ENCODE results near the gene NYAP1.

NYAP1 gene

DNA sequence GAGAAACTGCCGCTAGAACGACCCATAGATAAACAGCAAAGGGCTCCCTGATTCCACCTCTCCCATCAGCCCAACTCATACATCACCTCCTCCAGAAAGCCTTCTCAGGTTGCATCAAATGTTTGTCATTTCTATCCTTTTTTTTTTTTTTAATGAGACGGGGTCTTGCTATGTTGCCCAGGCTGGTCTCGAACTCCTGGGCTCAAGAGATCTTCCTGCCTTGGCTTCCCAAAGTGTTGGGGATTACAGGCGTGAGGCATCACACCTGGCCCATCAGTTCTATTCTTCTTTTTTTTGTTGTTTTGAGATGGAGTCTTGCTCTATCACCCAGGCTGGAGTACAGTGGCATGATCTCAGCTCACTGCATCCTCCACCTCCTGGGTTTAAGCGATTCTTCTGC lies 26.7 kb upstream of the NYAP1 start:
- no peak for DNase-seq (ENCODE audit: low spot score)

DNA sequence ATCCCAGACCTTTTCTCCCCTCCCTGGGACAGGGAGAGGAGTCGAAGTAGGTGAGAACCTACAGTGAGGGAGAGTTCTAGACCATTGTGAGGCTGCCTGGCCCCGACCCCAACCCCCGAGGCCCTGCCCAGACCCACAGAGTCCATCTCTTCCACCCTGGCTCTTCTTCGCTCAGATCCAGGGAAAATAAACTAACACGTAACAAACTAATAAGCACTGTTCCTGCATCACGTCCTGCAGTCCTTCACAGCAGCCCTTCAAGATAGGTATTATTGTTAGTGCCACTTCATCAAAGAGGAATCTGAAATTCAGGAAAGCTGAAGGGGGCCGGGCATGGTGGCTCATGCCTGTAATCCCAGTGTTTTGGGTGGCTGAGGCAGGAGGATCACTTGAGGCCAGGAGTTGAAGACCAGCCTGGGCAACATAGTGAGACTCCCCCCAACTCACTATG lies 19.5 kb upstream of the NYAP1 start, which contains the start of gene SPACDR:
Gene SPACDR, minus strand, starts transcription at position 51 of the 451 bp plus-strand sequence. CDS start 235 bp downstream, outside the sequence.
- no peak for DNase-seq (ENCODE audit: low spot score)

DNA sequence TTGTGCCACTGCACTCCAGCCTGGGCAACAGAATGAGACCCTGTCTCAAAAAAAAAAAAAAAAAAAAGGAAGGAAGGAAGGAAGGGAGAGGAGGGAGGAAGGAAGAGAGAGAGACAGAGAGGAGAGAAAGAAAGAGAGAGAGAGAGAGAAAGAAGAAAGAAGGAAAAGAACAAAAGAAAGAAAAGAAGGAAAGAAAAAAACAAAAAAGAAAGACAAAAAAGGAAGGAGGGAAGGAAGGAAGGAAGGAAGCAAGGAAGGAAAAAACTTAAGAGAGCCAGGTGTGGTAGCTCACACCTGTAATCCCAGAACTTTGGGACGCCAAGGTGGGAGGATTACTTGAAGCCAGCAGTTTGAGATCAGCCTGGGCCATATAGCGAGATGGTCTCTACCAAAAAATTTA lies 18.9 kb upstream of the NYAP1 start:
- DNase-seq (ENCODE audit: low spot score) = no peak

DNA sequence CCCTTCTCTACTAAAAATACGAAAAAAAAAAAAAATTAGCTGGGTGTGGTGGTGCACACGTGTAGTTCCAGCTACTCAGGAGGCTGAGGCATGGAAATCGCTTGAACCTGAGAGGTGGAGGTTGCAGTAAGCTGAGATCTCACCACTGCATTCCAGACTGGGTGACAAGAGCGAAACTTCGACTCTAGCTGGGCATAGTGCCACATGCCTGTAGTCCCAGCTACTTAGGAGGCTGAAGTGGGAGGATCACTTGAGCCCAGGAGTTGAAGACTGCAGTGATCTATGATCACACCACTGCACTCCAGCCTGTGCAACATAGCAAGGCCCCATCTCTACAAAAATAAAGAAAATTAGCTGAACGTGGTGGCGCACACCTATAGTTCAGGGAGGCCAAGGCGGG lies 18.4 kb upstream of the NYAP1 start:
- no peak for DNase-seq (ENCODE audit: low spot score)

DNA sequence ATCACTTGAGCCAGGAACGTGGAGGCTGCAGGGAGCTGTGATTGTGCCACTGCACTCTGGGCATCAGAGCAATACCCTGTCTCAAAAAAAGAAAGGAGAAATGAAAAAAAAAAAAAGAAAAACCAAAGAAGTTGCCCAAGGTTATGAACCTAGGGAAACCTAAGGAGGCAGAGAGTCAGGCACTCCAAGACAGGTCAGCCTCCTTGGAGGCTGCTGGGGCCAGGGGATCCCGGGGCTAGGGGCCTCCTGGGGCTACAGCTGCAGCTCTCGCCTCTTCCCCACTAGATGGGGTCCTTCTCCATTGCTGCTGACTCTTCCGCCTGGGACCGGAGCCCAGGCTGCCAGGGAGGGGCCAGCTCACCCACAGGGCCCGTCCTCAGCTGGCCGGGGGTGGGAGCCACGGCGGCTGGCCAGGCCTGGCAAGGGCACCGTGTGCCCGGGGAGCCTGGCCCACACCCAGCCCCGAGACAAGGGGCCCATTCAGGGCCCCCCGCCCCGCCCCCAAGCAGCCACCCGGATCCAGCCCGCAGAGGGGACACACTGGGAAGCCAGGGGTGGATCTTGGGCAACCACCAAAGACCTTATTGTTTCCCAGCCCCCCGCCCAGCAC lies 17.9 kb upstream of the NYAP1 start:
- DNase-seq (ENCODE audit: low spot score) = peak; percentile 98

DNA sequence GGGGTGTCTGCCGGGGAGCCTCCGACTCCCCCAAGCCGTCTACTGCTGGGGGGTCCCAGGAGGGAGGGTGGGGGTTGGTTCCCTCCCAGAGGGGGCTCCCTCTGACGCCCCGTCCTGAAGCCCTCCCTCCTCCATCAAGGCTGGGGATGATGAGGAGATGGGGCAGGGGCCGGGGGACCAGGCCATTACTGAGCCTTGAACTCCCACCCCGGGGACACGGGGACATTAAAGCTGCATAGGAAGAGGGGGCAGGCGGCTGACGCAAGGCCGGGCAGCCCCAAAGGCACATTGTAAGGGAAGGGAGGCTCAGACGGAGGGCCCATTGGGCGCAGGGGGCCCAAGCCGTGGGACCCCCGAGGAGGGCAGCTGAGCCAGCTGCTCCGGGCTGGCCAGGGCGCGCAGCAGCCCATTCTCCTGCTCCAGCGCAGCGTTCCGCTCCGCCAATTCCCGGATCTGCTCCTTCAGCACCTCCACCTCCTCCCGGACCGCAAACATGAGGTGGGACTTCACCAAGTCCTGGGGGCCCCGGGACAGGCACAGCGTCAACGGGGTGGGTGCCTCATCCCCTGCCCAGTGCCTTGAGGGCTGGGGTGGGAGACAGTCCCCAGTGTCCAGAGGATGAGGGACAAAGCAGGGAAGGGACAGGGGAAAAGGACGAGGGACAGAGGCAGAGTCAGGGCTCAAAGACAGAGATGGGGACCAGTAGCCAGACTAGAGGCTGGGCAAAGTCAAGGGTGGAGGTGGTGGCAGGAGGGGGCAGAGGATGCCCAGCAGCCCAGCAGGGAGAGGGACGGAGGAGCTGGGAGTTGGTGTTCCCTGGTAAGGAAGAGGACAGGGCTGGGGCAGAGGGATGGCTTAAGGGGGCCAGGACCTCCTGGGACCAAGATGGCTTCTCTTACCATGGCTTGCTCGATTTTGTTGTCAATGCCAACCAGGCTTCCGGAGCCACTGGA lies 16.8 kb upstream of the NYAP1 start:
- no peak for DNase-seq (ENCODE audit: low spot score)

DNA sequence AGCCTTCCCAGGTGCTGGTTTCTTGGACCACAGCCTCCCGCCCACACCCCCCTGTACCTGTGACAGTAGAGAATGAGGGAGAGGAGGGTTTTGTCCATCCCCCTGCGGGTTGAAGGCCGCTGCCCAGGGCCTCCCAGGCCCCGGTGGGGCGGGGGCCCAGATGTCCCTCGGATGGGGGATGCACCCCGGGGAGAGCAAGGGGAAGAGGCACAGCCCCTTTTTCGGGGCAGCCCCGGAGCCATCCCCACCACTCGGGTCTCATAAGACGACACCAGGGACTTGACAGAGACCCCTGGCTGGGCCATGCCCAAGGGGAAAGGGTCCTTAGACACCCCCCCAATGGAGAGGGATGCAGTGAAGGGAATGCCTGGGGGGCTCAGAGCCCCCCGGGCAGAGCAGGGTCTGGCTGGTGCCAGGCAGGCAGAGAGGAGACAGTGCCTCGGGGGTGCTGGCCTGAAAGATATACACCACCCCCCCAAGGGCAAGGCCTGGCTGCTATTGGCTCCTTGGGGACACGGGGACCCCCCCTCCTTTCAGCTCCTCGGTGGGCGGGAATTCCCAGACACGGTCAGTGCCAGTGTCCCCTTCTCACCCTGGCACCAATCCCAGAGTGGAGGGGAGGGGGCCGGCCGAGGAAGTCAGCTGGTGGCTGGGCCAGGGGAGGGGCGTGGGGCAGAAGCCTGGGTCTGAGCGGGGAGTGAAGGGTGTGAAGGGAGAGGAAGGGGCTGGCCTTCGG lies 15.9 kb upstream of the NYAP1 start:
- DNase-seq (ENCODE audit: low spot score) = peak; percentile 97

DNA sequence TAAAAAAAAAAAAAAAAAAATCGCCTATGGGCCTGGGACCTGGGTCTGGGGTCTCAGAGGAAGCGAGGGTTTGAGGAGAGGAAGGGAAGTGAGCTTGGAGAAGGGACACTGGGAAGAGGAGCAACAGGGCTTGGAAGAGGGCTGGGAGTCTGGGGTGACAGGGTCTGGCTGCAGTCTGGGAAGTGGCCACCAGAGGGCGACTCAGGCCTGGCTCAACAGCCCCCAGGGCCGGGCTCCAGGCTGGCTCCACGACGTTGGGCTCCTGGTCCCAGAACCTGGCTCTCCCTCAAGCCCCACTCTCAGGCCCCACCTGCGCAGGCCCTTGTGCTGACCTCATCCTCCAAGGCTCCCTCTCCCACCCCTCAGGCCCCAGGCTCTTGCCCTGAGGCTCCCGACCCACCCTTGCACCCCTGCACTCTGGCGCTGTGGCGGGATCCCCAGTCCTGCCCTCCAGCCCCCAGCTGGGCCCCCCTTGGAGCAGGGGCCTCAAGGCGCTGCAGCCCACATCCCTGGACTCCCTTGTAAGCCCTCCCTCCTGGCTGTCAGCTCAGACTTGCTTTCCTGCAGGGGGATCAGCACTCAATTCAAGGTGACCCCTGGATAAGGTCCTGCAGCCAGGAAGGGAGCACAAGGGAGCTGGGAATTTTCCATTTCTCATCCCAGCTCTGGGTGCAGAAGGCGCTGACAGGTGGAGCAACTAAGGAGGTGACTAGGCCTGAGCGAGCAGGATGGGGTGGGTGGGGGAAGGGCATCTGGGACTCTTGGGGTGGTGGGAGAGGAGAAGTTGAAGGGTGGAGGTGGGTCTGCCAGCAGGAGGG lies 14.3 kb upstream of the NYAP1 start:
- peak; percentile 82 for DNase-seq (ENCODE audit: low spot score)

DNA sequence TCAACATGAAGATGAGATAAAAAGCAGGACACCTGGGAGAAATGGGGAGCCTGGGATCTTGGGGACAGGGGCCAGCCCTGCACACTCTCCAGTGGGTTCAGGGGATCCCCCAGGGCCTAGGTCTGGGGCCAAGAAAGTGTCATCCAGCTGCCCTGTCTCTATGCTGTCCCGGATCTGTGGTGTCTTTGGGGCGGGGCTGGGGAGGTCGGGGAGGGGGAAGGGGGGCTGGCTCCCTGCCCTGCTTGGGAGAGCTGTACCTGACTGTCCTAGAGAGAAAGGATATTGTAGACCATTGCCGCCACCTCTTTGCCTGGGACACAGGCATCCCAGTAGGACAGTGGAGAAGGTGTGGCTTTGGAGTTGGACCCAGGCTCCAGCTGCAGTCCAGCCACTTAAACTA lies 12.7 kb upstream of the NYAP1 start:
- DNase-seq (ENCODE audit: low spot score) = no peak

DNA sequence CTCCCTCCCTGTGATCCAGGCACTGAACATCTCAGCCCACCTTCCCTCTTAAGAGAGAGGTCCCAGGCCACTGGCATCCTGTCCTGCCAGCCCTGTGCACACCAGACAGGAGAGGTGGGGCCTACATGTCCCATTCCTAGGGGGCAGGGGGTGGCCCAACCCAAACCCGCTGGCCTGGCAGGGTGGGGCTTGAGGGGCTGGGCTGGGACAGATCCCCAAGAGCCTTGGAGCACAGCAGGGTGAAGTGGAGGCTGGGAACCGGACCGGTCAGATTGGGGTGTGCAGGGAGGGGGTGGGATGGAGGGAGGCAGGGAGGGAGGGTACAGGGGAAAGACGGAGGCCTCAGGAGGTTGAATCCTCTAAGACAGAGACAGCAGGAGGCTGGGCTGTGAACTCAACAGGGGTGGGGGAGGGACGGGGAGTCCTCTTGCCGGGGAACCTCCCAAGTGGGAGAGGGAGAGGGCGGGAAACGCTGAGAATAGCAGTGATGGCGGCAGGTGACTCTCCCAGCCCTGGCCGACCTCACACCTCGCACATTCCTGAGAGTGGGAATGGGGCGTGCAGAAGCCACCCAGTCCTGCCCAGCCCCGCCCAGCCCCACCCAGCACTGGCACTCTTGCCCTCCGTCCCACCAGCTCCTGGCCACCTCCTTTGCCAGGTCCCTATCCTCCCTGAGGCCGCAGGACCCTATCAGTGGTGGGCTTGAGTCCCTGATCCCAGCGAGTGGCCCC lies 11.4 kb upstream of the NYAP1 start:
- no peak for DNase-seq (ENCODE audit: low spot score)

DNA sequence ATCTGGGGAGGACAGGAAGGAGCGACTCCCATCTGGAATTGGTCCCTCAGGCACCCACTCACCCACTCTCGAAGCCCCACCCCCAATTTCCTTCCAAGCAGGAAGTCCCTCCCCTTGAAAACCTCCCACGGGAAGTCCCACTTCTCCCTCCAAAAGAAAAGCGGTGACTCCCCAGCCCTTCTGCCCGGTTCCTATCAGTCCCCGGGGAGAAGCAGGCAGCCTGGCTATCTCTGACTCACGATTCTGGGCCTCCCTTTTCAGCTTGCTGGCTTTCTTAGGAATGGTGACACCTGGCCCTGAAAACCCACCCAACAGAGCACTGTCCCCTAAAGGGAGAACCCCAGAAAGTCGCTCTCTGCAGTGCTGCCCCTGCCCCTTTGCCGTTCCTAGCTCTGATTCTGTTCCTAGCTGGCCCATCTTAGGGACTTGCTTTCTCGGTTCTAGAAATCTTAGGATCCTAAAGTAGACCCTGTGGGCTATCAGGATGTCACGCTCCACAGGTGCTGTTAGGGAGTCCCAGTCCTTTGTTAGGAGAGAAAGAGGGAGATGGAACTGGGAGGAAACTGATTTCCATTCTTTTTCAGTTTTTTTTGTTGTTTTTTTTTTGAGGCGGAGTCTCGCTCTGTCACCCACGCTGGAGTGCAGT lies 10.8 kb upstream of the NYAP1 start:
- no peak for DNase-seq (ENCODE audit: low spot score)

DNA sequence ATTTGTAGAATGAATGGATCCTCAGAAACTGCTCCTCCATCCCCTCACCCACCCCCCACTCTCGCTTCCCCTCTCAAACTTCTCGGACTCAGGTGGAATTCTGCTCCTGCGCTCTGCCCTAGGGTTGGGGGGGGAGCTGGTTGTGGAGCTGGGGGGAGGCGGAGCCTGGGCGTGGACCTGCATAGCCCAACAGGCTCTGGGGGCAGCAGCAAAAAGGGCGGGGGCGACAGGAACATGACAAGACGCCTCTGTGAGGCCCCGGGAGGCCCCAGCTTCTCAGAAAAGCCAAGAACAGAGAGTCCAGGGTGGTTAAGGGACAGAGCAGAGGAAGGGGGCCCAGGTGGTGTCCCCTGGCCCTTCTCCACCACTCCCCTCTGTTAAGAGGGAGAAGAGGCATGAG lies 8.2 kb upstream of the NYAP1 start:
- no peak for DNase-seq (ENCODE audit: low spot score)

DNA sequence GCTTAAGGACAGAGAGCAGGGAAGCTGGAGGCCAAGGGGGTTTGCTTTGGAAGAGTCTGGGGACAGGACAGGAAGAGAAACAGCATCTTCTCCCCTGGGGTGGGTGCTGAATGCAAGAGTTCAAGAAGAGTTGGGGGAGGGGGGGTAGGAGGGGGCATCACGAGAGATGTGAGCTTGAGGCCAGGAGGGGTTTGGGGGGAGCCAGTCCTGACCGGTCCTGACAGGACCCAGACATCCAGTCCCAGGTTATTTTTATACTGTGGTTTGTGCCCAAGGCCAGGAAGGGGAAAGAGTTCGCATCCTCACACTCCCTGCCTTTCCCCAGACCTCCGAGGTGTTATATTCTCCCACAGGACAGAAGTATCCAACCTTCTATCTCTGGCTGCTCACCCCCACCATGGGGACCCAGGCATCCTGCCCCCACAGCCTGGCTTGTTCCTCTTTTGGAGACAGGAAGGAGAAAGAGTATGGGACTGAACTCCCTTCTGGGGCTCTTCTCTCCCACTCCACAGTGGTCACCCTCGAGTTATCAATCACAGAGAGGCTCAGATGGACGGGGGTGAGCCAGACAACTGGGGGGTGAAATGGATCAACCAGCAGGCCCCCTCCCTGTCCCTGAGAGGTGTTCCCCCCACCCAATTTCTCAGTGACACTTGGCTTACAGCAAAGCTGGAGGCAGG lies 7.5 kb upstream of the NYAP1 start:
- DNase-seq (ENCODE audit: low spot score) = no peak

DNA sequence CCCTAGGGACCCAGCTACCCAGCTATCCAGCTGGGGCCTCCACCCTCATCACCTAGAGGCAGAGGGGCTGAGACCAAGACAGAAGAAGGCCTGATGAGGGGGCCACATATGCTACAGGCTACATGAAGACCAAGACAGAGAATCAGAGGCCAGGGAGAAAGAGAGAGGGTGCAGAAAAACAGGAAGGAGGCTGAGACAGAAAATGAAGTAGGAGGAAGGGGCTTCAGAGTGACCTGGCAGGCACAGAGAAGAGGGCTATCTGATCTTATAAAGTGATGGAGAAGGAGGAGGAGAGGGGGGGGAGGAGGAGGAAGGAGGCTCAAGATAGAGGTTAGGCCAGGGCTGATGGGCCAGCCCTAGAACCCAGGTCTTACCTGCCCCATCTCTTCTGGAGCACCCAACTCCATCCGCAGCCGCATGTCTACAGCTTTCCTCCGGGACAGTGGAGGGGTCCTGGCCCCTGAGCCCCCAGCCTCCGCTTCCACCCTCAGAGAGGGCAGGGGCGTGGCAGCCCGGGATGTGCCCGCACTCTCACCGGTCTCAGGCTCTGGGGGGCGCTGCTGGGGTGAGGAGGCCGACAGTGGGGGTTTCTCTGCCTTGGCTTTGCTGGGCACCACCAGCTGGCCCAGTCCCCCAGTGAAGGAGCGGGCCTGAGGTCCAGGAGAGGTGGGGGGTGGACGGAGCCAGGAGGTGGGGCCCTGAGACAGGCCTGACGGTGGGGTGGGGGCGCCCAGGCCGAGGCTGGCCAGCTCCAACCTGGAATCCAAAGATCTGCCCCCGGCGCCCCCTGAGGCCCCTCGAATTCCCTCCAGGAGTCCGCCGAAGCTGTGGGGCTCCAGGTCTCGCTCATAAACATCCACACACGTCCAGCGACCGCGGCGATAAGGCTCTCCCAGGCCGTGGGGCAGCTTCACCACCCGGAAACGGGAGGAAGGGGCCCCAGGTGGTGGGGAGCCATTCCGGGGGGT lies 6.5 kb upstream of the NYAP1 start:
- DNase-seq (ENCODE audit: low spot score) = no peak

DNA sequence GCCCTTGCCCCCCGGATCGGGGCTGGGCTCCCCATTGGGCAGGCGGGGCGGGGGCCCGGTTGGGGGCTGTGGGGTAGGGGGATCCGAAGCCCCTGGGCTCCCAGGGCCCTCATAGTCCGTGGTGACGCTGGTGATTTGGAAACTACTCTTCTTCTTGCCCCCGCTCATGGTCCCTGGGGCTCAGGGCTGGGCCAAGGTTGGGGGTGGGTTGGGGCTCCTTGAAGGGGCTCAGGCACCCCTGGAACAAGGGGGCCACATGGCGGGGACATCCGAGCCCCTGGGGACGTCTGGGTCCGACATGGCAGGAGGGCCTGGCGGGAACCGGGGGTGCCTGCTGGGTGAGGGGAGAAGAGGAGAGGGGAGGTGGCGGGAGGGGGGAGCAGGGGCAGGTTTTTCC lies 5.9 kb upstream of the NYAP1 start:
- no peak for DNase-seq (ENCODE audit: low spot score)

DNA sequence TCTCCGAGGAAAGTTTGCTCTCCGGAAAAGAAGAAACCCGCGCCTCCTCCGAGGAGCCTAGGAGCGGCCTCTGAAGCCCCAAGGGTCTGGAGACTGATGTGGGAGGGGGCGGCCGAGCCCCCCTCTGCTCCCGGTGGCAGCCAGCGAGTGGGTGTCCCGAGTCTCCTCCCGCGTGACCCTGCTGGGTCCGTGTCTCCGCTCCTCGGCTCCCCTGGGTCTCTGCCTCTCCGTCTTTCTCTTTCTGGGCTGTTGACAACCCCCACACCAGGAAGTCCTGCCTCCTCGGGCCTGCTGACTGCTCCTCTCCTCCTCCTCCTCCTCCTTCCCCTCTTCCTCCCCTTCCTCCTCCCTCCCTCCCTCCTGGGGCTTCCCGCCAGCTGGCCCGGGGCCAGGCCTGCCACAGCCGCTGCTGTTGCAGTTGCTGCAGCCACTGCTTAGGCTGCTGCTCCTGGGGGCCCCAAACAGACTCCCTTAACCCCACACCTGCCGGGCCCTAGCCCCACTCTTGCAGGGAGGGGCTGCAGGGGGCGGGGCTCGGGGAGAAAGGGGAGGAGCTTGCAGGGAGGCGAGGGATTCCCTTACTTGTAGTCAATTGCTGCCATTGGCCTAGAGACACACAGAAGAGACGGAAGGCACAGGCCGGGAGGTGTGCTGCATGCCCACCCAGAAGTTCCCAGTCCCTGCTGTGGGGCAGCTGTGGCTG lies 4.6 kb upstream of the NYAP1 start, which contains the start of gene TSC22D4:
Gene TSC22D4, minus strand, starts transcription at position 257 of the 703 bp plus-strand sequence. CDS start 1,176 bp downstream, outside the sequence.
- DNase-seq (ENCODE audit: low spot score) = peak; percentile 96

DNA sequence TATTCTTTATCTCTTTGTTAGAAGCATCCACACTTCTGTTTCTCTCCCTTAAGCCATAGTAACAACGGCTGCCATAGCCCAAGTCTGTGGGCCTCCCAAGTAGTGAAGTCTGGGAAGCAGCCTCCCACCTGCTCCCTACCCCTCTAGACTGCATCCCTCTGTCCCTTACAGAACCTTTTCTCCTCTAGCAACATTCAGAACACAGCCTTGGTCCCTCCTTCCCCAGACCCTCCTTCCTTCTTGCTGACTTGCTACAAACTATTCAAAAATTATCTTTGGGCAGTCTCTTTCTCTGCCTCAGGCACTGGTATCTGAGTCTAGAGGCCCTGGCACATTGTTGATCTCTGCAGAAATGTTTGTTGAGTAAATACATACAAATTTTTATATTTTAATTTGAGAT lies 2.3 kb upstream of the NYAP1 start:
- no peak for DNase-seq (ENCODE audit: low spot score)

DNA sequence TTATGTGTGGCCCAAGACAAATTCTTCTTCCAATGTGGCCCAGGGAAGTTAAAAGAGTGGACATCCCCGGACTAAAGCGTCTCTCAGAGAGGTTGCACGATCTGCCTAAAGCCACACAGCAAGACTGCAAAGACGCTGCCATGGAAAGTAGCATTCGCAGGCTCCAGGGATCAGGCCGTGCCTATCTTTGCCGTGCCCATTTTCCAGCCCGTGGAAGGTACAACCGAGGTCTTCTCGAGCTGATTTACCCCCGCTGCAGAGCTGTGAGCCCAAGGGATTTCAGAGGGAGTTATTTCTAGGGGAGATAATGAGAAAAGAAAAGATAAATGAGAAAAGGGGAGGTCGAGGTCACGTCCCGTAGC lies 1.0 kb upstream of the NYAP1 start:
- DNase-seq (ENCODE audit: low spot score) = no peak
